SK-N-MC (cell line): ENCODE data around the gene PRELP.

ENCODE experiments used
- DNase-seq: peaks from one replicate; pipeline ENCODE4 v3.0.0-alpha.2; 2011; ENCODE audit warnings: low read depth, low spot score
- H3K27ac ChIP-seq: fragments of 200-600 bp; sonication (generic); 2 replicates; pipeline ENCODE4 v1.5.1; 2016; ENCODE audit warnings: mixed run types
- H3K36me3 ChIP-seq: fragments of 200-600 bp; sonication (generic); 2 replicates; pipeline ENCODE4 v1.6.1; 2017; ENCODE audit warnings: antibody characterized with exemption, low read length, mixed read lengths; ENCODE audit not compliant: insufficient read depth
- H3K4me3 ChIP-seq: fragments of 200-600 bp; sonication (generic); 2 replicates; pipeline ENCODE4 v1.5.1; 2016
- H3K9ac ChIP-seq: fragments of 200-600 bp; sonication (generic); 2 replicates; pipeline ENCODE4 v1.8.0; 2017; ENCODE audit warnings: mixed run types, mixed read lengths; ENCODE audit not compliant: insufficient read length
- H3K9me3 ChIP-seq: fragments of 200-600 bp; sonication (generic); 2 replicates; pipeline ENCODE4 v1.6.1; 2017; ENCODE audit warnings: low read depth, mild to moderate bottlenecking, antibody characterized with exemption, low read length, moderate library complexity, mixed read lengths
- EZH2 ChIP-seq: fragments of 200-600 bp; sonication (generic); IDR thresholded peaks from one replicate; pipeline ENCODE4 v1.6.1; 2017; ENCODE audit warnings: antibody characterized with exemption
- FOXP2 ChIP-seq: optimal IDR thresholded peaks from 2 replicates; pipeline ENCODE3; 2011; ENCODE audit warnings: mild to moderate bottlenecking, moderate library complexity; ENCODE audit not compliant: insufficient read depth; ENCODE audit errors: extremely low read length, control extremely low read depth
- POLR2AphosphoS5 ChIP-seq: IDR thresholded peaks from 2 replicates; pipeline ENCODE4 v1.6.1; 2012; ENCODE audit warnings: mild to moderate bottlenecking, low read depth, low read length, borderline replicate concordance

The PRELP gene

GRCh38 chr1:203504400-203505250 is 29.0 kb downstream of the PRELP start:
- Histone ChIP-seq H3K4me3 (no peak overlapping the region), H3K36me3 (no peaks in the 10 kb centered on the region), H3K9ac (no peak overlapping the region), H3K27ac (no peak overlapping the region), H3K9me3 (no peaks in the 10 kb centered on the region)
- TF ChIP-seq EZH2 (no peak), FOXP2 (no peak), POLR2AphosphoS5 (no peak)
- DNase-seq, result peak; percentile 12

- DNase-seq, result no peak
- no peak for TF ChIP-seq FOXP2
- no peak for TF ChIP-seq POLR2AphosphoS5
- TF ChIP-seq EZH2, result no peak
These were observed 30.1 kb downstream of the PRELP start for GRCh38 chr1:203505526-203506204.

GRCh38 chr1:203506858-203507626 is 31.4 kb downstream of the PRELP start:
- Histone ChIP-seq H3K4me3 (no peak overlapping the region), H3K9me3 (no peaks in the 10 kb centered on the region), H3K9ac (no peak overlapping the region), H3K27ac (no peak overlapping the region), H3K36me3 (no peaks in the 10 kb centered on the region)
- DNase-seq, result no peak
- TF ChIP-seq EZH2 (no peak), POLR2AphosphoS5 (no peak), FOXP2 (no peak)

More at GRCh38 chr1:203505526-203506204, 30.1 kb downstream of the PRELP start:
- Histone ChIP-seq H3K27ac (no peak overlapping the region), H3K4me3 (no peak overlapping the region), H3K36me3 (no peaks in the 10 kb centered on the region), H3K9me3 (no peaks in the 10 kb centered on the region), H3K9ac (no peak overlapping the region)

- Histone ChIP-seq H3K9me3 (no peaks in the 10 kb centered on the region), H3K36me3 (no peaks in the 10 kb centered on the region), H3K4me3 (no peak overlapping the region), H3K9ac (no peak overlapping the region), H3K27ac (no peak overlapping the region)
- TF ChIP-seq EZH2, result no peak
- TF ChIP-seq FOXP2, result no peak
- no peak for DNase-seq
These were observed 32.2 kb downstream of the PRELP start for GRCh38 chr1:203507759-203508158.

GRCh38 chr1:203508463-203509073 is 33.0 kb downstream of the PRELP start:
- no peak overlapping the region for H3K27ac ChIP-seq
- TF ChIP-seq POLR2AphosphoS5, result no peak
- TF ChIP-seq EZH2, result no peak
- no peak for TF ChIP-seq FOXP2
- no peak overlapping the region for H3K4me3 ChIP-seq
- no peaks in the 10 kb centered on the region for H3K36me3 ChIP-seq
- no peak for DNase-seq
- no peaks in the 10 kb centered on the region for H3K9me3 ChIP-seq
- H3K9ac ChIP-seq, result no peak overlapping the region

GRCh38 chr1:203509135-203509534 is 33.5 kb downstream of the PRELP start:
- Histone ChIP-seq H3K27ac (no peak overlapping the region), H3K4me3 (no peak overlapping the region)
- DNase-seq, result no peak

GRCh38 chr1:203511513-203511912 is 35.9 kb downstream of the PRELP start:
- no peak overlapping the region for H3K9ac ChIP-seq
- H3K9me3 ChIP-seq, result no peaks in the 10 kb centered on the region
- DNase-seq, result no peak
- H3K27ac ChIP-seq, result no peak overlapping the region
- no peaks in the 10 kb centered on the region for H3K36me3 ChIP-seq
- TF ChIP-seq EZH2, result no peak
- TF ChIP-seq POLR2AphosphoS5, result no peak
- TF ChIP-seq FOXP2, result no peak
- H3K4me3 ChIP-seq, result no peak overlapping the region

More at GRCh38 chr1:203509135-203509534, 33.5 kb downstream of the PRELP start:
- H3K9me3 ChIP-seq, result no peaks in the 10 kb centered on the region
- H3K36me3 ChIP-seq, result no peaks in the 10 kb centered on the region
- H3K9ac ChIP-seq, result no peak overlapping the region
- no peak for TF ChIP-seq FOXP2
- no peak for TF ChIP-seq POLR2AphosphoS5
- no peak for TF ChIP-seq EZH2
